HEK293T (cell line): ENCODE results near the gene MAGI2.

Experiments
- CTCF ChIA-PET: fragments of 350-600 bp; formaldehyde crosslinking; extraction: SDS; loops from one replicate; lab custom pipeline; 2021; ENCODE audit warnings: antibody characterized with exemption, inconsistent platforms; lab: Yijun Ruan, JAX
- POLR2A ChIA-PET: fragments of 350-600 bp; formaldehyde crosslinking; extraction: SDS; loops from one replicate; lab custom pipeline; 2020; ENCODE audit warnings: antibody characterized with exemption, inconsistent platforms; lab: Yijun Ruan, JAX
- DNase-seq: peaks from one replicate; pipeline ENCODE4 v3.0.0; 2012; ENCODE audit warnings: mixed read lengths; ENCODE audit errors: extremely low spot score
- ARNT ChIP-seq: fragments of 450-650 bp; IDR thresholded peaks from 2 replicates; pipeline ENCODE4 v1.6.1; 2017; ENCODE audit warnings: mild to moderate bottlenecking
- BHLHE40 ChIP-seq: fragments of 450-650 bp; IDR thresholded peaks from 2 replicates; pipeline ENCODE4 v1.6.1; 2016; ENCODE audit warnings: mild to moderate bottlenecking, moderate library complexity, borderline replicate concordance
- CTBP1 ChIP-seq: fragments of 450-650 bp; IDR thresholded peaks from 2 replicates; pipeline ENCODE4 v1.6.1; 2016; ENCODE audit warnings: borderline replicate concordance
- ELF4 ChIP-seq: fragments of 450-650 bp; IDR thresholded peaks from 2 replicates; pipeline ENCODE4 v1.6.1; 2017; ENCODE audit warnings: antibody characterized with exemption
- FOXA1 ChIP-seq: fragments of 450-650 bp; IDR thresholded peaks from 2 replicates; pipeline ENCODE4 v1.6.1; 2016; ENCODE audit warnings: mild to moderate bottlenecking
- FOXK2 ChIP-seq: fragments of 450-650 bp; IDR thresholded peaks from 2 replicates; pipeline ENCODE4 v1.6.1; 2016; ENCODE audit warnings: mild to moderate bottlenecking
- FOXM1 ChIP-seq: fragments of 450-650 bp; IDR thresholded peaks from 2 replicates; pipeline ENCODE4 v1.6.1; 2017; ENCODE audit warnings: mild to moderate bottlenecking, borderline replicate concordance
- HDGF ChIP-seq: fragments of 450-650 bp; IDR thresholded peaks from 2 replicates; pipeline ENCODE4 v1.6.1; 2017; ENCODE audit warnings: antibody characterized with exemption, borderline replicate concordance
- L3MBTL2 ChIP-seq: fragments of 450-650 bp; conservative IDR thresholded peaks from 2 replicates; pipeline ENCODE4 v1.6.1; 2016; ENCODE audit warnings: mild to moderate bottlenecking
- LEF1 ChIP-seq: fragments of 450-650 bp; IDR thresholded peaks from 2 replicates; pipeline ENCODE4 v1.6.1; 2017; ENCODE audit warnings: mild to moderate bottlenecking, borderline replicate concordance
- NFRKB ChIP-seq: fragments of 450-650 bp; IDR thresholded peaks from 2 replicates; pipeline ENCODE4 v1.6.1; 2016; ENCODE audit warnings: mild to moderate bottlenecking, moderate library complexity
- PKNOX1 ChIP-seq: fragments of 450-650 bp; IDR thresholded peaks from 2 replicates; pipeline ENCODE4 v1.6.1; 2016
- SP1 ChIP-seq: fragments of 450-650 bp; IDR thresholded peaks from 2 replicates; pipeline ENCODE4 v1.6.1; 2017
- SUZ12 ChIP-seq: fragments of 450-650 bp; IDR thresholded peaks from 2 replicates; pipeline ENCODE4 v1.6.1; 2016; ENCODE audit warnings: mild to moderate bottlenecking
- TARDBP ChIP-seq: fragments of 450-650 bp; IDR thresholded peaks from 2 replicates; pipeline ENCODE4 v1.6.1; 2016
- ZNF384 ChIP-seq: fragments of 450-650 bp; IDR thresholded peaks from 2 replicates; pipeline ENCODE4 v1.6.1; 2016

The MAGI2 gene

GRCh38 chr7:78441737-78442136 lies 1011.7 kb downstream of the MAGI2 start:
- ChIA-PET POLR2A (no interaction called here), CTCF (no interaction called here)
- no peak for DNase-seq
- TF ChIP-seq SUZ12 = no peak
- TF ChIP-seq SP1 = no peak
- TF ChIP-seq TARDBP = no peak
- no peak for TF ChIP-seq NFRKB
- TF ChIP-seq BHLHE40 = no peak
- TF ChIP-seq ARNT = no peak
- no peak for TF ChIP-seq ZNF384
- no peak for TF ChIP-seq PKNOX1
- no peak for TF ChIP-seq CTBP1

- CTCF ChIA-PET = no interaction called here
- POLR2A ChIA-PET = no interaction called here
- TF ChIP-seq SUZ12 = no peak
- no peak for TF ChIP-seq BHLHE40
- no peak for TF ChIP-seq FOXK2
- TF ChIP-seq ZNF384 = no peak
- no peak for TF ChIP-seq ARNT
- no peak for TF ChIP-seq CTBP1
- TF ChIP-seq SP1 = no peak
- no peak for TF ChIP-seq FOXM1
- TF ChIP-seq L3MBTL2 = no peak
- no peak for TF ChIP-seq LEF1
- TF ChIP-seq FOXA1 = no peak
- DNase-seq = no peak
These were observed 1015.0 kb downstream of the MAGI2 start for GRCh38 chr7:78438433-78438832.

GRCh38 chr7:78437118-78437517 lies 1016.3 kb downstream of the MAGI2 start:
- ChIA-PET POLR2A (no interaction called here), CTCF (interaction anchor here (0.7 kb wide), 1 partner anchor 57 kb away, joined by 3 read pairs; no protein-coding TSS in a partner anchor)
- no peak for TF ChIP-seq ELF4
- TF ChIP-seq SP1 = no peak
- no peak for TF ChIP-seq LEF1
- no peak for TF ChIP-seq BHLHE40
- TF ChIP-seq PKNOX1 = no peak
- TF ChIP-seq FOXK2 = no peak
- no peak for TF ChIP-seq NFRKB
- TF ChIP-seq ZNF384 = no peak
- TF ChIP-seq SUZ12 = no peak
- no peak for TF ChIP-seq TARDBP
- TF ChIP-seq HDGF = no peak
- no peak for TF ChIP-seq FOXM1
- no peak for TF ChIP-seq ARNT
- no peak for TF ChIP-seq CTBP1
- no peak for DNase-seq

GRCh38 chr7:78435355-78435754 lies 1018.1 kb downstream of the MAGI2 start:
- POLR2A ChIA-PET = no interaction called here
- CTCF ChIA-PET = interaction anchor here (1.0 kb wide), 1 partner anchor 301 kb away, joined by 3 read pairs; no protein-coding TSS in a partner anchor
- TF ChIP-seq PKNOX1 (0 out of 2 replicates have a peak, but pooled peaks have one; percentile 12), CTBP1 (no peak)
- DNase-seq = no peak

GRCh38 chr7:78434281-78434680 lies 1019.2 kb downstream of the MAGI2 start:
- no peak for TF ChIP-seq L3MBTL2
- no peak for TF ChIP-seq NFRKB
- no peak for TF ChIP-seq FOXA1
- no peak for TF ChIP-seq SP1
- TF ChIP-seq HDGF = no peak
- TF ChIP-seq SUZ12 = no peak
- TF ChIP-seq FOXK2 = no peak
- TF ChIP-seq ZNF384 = no peak
- TF ChIP-seq BHLHE40 = no peak
- TF ChIP-seq PKNOX1 = no peak
- TF ChIP-seq LEF1 = no peak
- TF ChIP-seq CTBP1 = no peak
- no peak for TF ChIP-seq ARNT
- TF ChIP-seq ELF4 = no peak
- no peak for TF ChIP-seq TARDBP
- no peak for TF ChIP-seq FOXM1
- ChIA-PET POLR2A (no interaction called here), CTCF (interaction anchor here (1.0 kb wide), 1 partner anchor 300 kb away, joined by 3 read pairs; no protein-coding TSS in a partner anchor)
- no peak for DNase-seq

GRCh38 chr7:78433421-78433820 lies 1020.0 kb downstream of the MAGI2 start:
- DNase-seq = no peak
- TF ChIP-seq HDGF (no peak), NFRKB (no peak), TARDBP (no peak), ARNT (no peak), FOXM1 (no peak), SP1 (no peak), BHLHE40 (no peak), CTBP1 (no peak), FOXA1 (no peak), FOXK2 (no peak), SUZ12 (no peak), ELF4 (no peak), L3MBTL2 (no peak), ZNF384 (no peak), LEF1 (no peak), PKNOX1 (no peak)
- ChIA-PET POLR2A (no interaction called here), CTCF (interaction anchor here (0.6 kb wide), 1 partner anchor 196 kb away, joined by 3 read pairs; no protein-coding TSS in a partner anchor)
